GM21737 (cell line): Measurements from ENCODE around the gene PIGS.

Experiments used
- ATAC-seq: cut with Tn5 transposase; IDR thresholded peaks from one replicate; pipeline ENCODE4 v1.9.1; 2021; ENCODE audit warnings: mild to moderate bottlenecking, moderate library complexity; ENCODE audit not compliant: unreplicated experiment

Gene PIGS

GRCh38 chr17:28551421-28552175 lies 19.7 kb downstream of the PIGS start:
- no peak for ATAC-seq

GRCh38 chr17:28550858-28551257 lies 20.5 kb downstream of the PIGS start:
- no peak for ATAC-seq

GRCh38 chr17:28549236-28550132 lies 21.8 kb downstream of the PIGS start:
- peak; percentile 30 for ATAC-seq

- no peak for ATAC-seq
Observed at GRCh38 chr17:28548417-28549130, 22.8 kb downstream of the PIGS start.

GRCh38 chr17:28547623-28548416 lies 23.5 kb downstream of the PIGS start:
- no peak for ATAC-seq

- no peak for ATAC-seq
Observed at GRCh38 chr17:28547096-28547622, 24.2 kb downstream of the PIGS start.

- no peak for ATAC-seq
Observed at GRCh38 chr17:28545787-28546415, 25.4 kb downstream of the PIGS start.

- no peak for ATAC-seq
Observed at GRCh38 chr17:28545141-28545503, 26.2 kb downstream of the PIGS start.

GRCh38 chr17:28544402-28545140 lies 26.8 kb downstream of the PIGS start:
- no peak for ATAC-seq

GRCh38 chr17:28541439-28541838 lies 29.9 kb downstream of the PIGS start:
- ATAC-seq = no peak

GRCh38 chr17:28540231-28540630 lies 31.1 kb downstream of the PIGS start:
- ATAC-seq = no peak

GRCh38 chr17:28538296-28538895 lies 32.9 kb downstream of the PIGS start:
- ATAC-seq = no peak

GRCh38 chr17:28537219-28537610 lies 34.1 kb downstream of the PIGS start:
- no peak for ATAC-seq

GRCh38 chr17:28536532-28537218 lies 34.6 kb downstream of the PIGS start:
- no peak for ATAC-seq

- ATAC-seq = no peak
Observed at GRCh38 chr17:28534740-28535375, 36.5 kb downstream of the PIGS start.

- no peak for ATAC-seq
Observed at GRCh38 chr17:28533091-28533807, 38.1 kb downstream of the PIGS start.
